Activated naive CD8-positive, alpha-beta T cell treated with anti-CD3 and anti-CD28 coated beads for 36 hours (primary cell): Measurements from ENCODE around the gene CDCA8. TPM values are rescaled to one million over a fixed set of nuclear protein-coding genes. Genes with fewer than 3 reads are reported as not detected.
"Not testable (repeated sequence)": the region's sequence is repeated elsewhere in the genome, so short reads cannot be mapped to it uniquely, and the experiment has no call there.

ENCODE experiments used
- DNase-seq: peaks from one replicate; pipeline ENCODE4 v3.0.0; 2021
- H3K27ac Mint-ChIP-seq: one replicate; pipeline ENCODE4 v1.8.0; 2022; ENCODE audit warnings: mild to moderate bottlenecking, moderate library complexity, mixed read lengths
- H3K27me3 Mint-ChIP-seq: one replicate; pipeline ENCODE4 v1.8.0; 2022; ENCODE audit warnings: mild to moderate bottlenecking, mixed read lengths
- H3K36me3 Mint-ChIP-seq: one replicate; pipeline ENCODE4 v1.8.0; 2021; ENCODE audit warnings: mild to moderate bottlenecking, mixed read lengths
- H3K4me1 Mint-ChIP-seq: one replicate; pipeline ENCODE4 v1.8.0; 2021; ENCODE audit warnings: mixed read lengths
- H3K4me3 Mint-ChIP-seq: one replicate; pipeline ENCODE4 v1.8.0; 2022; ENCODE audit warnings: mild to moderate bottlenecking, moderate library complexity, mixed read lengths
- H3K9me3 Mint-ChIP-seq: one replicate; pipeline ENCODE4 v1.8.0; 2022; ENCODE audit warnings: mixed read lengths
- total RNA-seq, 2 experiments: library from RNA; stranded (reverse); gene quantifications; one replicate each; pipeline ENCODE4 v1.2.3, GENCODE V29; 2021

Gene CDCA8
- total RNA-seq, 2 experiments from 2014 or later = 60.7 to 61.9 TPM

DNA sequence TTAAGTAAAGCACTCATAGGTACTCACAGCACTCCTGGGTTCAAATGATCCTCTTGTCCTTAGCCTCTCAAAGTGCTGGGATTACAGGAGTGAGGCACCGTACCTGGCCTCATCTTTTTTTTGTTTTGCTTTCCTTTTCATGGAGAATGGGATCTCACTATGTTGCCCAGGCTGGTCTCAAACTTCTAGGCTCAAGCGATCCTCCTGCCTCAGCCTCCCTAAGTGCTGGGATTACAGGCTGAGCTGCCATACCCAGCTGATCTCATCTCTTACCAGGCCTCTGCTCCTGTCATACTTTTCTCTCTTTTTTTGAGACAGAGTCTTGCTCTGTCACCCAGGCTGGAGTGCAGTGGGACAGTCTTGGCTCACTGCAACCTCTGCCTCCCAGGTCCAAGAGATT is 4.6 kb upstream of the CDCA8 start:
- Mint-ChIP-seq H3K4me1 (peaks cover 32% of the 10 kb centered on the region), H3K36me3 (peaks cover 26% of the 10 kb centered on the region)
- not testable (repeated sequence) for H3K27ac Mint-ChIP-seq, H3K27me3 Mint-ChIP-seq, H3K9me3 Mint-ChIP-seq, DNase-seq, H3K4me3 Mint-ChIP-seq

DNA sequence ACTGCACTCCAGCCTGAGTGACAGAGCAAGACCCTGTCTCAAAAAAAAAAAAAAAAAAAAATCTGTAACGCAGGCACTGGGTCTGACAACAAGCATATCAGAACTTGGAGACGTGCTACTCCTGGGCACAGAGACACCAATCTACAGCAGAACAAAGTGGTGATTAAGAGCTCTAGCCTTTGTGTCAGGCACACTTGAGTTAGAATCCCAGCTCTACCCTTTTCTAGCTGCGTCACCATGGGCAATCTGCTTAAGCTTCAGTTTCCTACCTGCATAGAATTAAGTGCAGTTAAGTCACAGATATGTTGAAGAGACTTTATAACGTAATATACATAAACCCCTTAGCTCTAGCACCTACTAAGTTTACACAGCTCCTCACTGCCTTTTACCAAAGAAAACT is 3.4 kb upstream of the CDCA8 start:
- no peaks in the 10 kb centered on the region for H3K9me3 Mint-ChIP-seq
- no peaks in the 10 kb centered on the region for H3K27me3 Mint-ChIP-seq
- no peak for DNase-seq
- peak overlapping the region; percentile 94 for H3K27ac Mint-ChIP-seq
- H3K36me3 Mint-ChIP-seq = peaks cover 23% of the 10 kb centered on the region
- peak overlapping the region; percentile 96 for H3K4me3 Mint-ChIP-seq
- peaks cover 29% of the 10 kb centered on the region for H3K4me1 Mint-ChIP-seq

DNA sequence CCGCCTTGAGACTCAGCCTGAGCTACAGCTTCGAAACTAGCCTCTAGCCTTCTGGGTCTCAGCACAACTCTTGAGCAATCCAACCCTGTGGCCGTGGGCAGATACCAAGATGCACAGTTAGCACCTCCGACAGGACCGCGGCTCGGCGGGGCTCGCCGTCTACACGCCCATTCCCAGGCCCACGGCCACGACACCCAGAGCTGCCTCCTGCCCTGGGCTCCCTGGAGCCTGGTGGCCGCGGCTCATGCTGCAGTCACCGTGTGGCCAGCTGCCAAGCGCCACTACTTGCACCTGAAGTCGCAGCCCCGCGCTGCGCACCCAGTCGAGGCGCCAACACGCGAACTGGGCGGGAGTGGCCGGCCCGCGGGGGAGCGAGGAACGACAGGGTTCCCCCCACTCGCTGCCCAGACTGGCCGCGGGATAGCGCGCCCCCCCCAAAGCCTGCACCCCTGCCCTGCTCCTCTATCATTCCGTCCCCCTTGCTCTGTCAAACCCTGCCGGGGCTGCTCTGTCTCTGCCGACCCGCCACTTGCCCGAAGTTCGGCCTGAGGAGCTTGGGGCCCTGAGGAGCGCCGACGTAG is 729 bp upstream of the CDCA8 start:
- Mint-ChIP-seq H3K27me3 (no peaks in the 10 kb centered on the region), H3K4me3 (peak overlapping the region; percentile 96), H3K9me3 (no peaks in the 10 kb centered on the region), H3K36me3 (peaks cover 30% of the 10 kb centered on the region), H3K4me1 (peaks cover 31% of the 10 kb centered on the region), H3K27ac (peak overlapping the region; percentile 94)
- peak; percentile 55 for DNase-seq

DNA sequence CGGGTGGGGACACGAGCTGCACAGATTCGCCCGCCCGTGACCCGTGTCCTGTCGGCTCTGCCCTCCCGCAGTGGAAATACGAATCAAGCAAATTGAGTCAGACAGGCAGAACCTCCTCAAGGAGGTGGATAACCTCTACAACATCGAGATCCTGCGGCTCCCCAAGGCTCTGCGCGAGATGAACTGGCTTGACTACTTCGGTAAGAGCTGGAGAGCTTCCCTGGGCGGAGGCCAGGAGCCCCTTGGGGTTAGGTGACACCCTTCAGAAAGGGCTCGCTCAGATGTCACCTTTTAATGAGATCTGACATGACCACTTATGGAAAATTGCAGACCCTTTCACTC is 489 bp downstream of the CDCA8 start:
- Mint-ChIP-seq H3K4me3 (peak overlapping the region; percentile 96), H3K27ac (peak overlapping the region; percentile 90), H3K27me3 (no peaks in the 10 kb centered on the region), H3K4me1 (peaks cover 30% of the 10 kb centered on the region), H3K9me3 (no peaks in the 10 kb centered on the region), H3K36me3 (peaks cover 32% of the 10 kb centered on the region)
- no peak for DNase-seq

DNA sequence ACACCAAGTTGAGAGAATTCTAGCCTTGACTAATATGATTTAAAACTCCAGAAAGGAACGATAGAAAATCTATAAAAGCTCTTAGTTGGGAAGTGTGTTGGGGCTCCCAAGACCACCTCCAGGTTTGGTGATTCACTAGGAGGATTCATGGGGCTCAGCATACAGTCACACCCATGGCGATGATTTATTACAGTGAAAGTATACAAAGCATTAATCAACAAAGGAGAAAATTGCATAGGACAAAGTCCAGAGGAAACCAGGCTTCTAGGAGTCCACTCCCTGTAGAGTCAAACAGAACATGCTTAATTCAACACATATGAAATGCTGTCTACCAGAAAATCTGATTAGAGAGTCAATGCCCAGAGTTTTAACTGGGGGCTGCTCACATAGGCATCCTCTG is 4.8 kb downstream of the CDCA8 start:
- Mint-ChIP-seq H3K27ac (no peak overlapping the region), H3K27me3 (no peaks in the 10 kb centered on the region), H3K36me3 (peaks cover 42% of the 10 kb centered on the region), H3K4me1 (peaks cover 9% of the 10 kb centered on the region), H3K4me3 (no peak overlapping the region), H3K9me3 (no peaks in the 10 kb centered on the region)
- no peak for DNase-seq

DNA sequence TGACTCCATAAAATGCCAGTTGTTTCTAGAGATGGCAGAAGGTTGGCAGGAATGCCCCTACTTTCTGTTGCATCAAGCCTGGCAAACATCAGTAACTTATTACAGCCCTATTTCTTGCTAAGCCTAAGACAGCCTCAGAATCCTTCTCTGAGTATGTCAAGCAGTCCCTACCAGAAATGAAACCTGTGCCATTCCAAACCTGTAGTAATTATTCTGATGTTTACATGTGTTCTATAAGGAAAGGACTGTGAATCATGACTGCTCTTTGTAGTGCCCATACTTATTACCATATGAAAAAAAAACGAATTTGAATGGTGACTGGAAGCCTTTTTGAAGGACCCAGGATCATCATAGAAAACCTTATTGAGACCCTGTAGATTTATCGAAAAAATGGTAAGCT is 5.4 kb downstream of the CDCA8 start:
- no peak overlapping the region for H3K27ac Mint-ChIP-seq
- no peak overlapping the region for H3K4me3 Mint-ChIP-seq
- H3K27me3 Mint-ChIP-seq = no peaks in the 10 kb centered on the region
- no peaks in the 10 kb centered on the region for H3K9me3 Mint-ChIP-seq
- DNase-seq = no peak
- peaks cover 44% of the 10 kb centered on the region for H3K36me3 Mint-ChIP-seq
- peaks cover 9% of the 10 kb centered on the region for H3K4me1 Mint-ChIP-seq

DNA sequence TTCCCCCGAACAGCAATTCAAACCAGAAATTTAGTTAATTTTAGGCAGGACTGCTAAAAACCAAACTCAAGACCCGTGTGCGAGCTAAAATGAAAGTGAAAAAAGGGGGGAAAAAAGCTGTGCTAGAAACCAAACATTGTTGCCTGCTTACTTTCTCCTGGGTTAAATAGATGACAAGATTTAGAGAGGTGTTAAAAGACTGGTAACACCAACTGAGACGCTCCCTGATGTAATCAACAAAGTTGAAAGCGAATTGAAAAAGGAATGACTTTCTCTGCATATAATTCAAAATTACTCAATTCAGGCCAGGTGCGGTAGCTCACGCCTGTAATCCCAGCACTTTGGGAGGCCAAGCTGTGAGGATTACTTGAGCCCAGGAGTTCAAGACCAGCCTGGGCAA is 6.8 kb downstream of the CDCA8 start:
- no peak overlapping the region for H3K4me3 Mint-ChIP-seq
- peaks cover 49% of the 10 kb centered on the region for H3K36me3 Mint-ChIP-seq
- DNase-seq = no peak
- H3K27me3 Mint-ChIP-seq = no peaks in the 10 kb centered on the region
- H3K9me3 Mint-ChIP-seq = no peaks in the 10 kb centered on the region
- H3K27ac Mint-ChIP-seq = no peak overlapping the region
- H3K4me1 Mint-ChIP-seq = peaks cover 8% of the 10 kb centered on the region

DNA sequence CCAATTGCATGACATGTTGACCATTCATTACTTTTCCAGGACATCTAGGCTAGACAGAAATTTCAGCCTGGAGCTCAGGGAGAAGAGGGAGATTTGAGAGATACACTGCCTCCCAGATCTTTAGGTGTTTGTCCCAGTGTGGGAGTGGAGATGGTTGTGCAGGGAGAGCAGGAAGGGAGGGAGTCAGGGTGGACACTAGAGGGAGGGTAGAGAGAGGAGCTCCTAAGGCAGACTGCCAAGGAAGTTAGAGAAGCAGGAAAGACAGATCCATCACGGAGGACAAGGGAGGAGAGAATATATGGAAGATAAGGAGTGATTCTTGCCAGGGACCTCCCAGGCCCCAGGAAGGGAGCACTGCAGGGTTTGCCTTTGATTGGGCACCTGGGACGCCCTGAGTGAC is 8.7 kb downstream of the CDCA8 start:
- DNase-seq = no peak
- Mint-ChIP-seq H3K4me3 (no peak overlapping the region), H3K4me1 (peaks cover 7% of the 10 kb centered on the region), H3K27ac (no peak overlapping the region), H3K9me3 (no peaks in the 10 kb centered on the region), H3K27me3 (no peaks in the 10 kb centered on the region), H3K36me3 (peaks cover 45% of the 10 kb centered on the region)

DNA sequence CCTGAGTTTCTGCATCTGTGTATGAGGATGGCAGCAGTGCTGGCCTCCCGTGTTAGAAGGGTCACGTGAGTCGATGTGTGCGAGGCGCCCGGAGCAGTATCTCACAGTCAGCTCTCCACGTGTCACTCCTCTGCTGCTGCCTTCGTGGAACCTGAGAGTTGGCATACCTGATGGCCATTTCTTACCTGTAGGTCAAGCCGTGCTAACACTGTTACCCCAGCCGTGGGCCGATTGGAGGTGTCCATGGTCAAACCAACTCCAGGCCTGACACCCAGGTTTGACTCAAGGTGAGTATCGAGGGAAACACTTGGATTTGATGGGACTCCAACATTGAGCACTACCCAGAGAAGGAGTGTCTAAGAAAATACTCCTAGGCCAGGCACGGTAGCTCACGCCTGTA is 10.7 kb downstream of the CDCA8 start:
- Mint-ChIP-seq H3K27ac (no peak overlapping the region), H3K36me3 (peaks cover 47% of the 10 kb centered on the region), H3K9me3 (no peaks in the 10 kb centered on the region), H3K27me3 (no peaks in the 10 kb centered on the region), H3K4me1 (peaks cover 3% of the 10 kb centered on the region), H3K4me3 (no peak overlapping the region)
- no peak for DNase-seq

DNA sequence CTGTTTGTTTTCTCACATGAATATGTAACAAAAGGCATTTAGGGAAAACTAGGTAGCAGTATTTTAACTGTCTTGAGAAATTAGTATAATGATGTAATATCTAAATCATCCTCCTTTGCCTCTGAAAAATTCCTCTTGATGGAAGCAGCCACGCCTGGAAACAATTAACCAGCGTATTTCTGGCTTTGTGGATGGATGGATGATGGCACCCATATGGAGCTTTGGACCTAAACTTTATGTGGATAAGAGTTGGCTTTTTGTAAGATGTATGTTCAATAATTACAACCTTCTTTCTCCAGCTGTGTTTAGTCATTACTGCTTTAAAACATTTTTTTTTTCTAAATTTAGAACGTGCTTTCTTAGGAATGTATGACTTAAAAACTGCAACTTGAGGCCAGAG is 12.7 kb downstream of the CDCA8 start:
- Mint-ChIP-seq H3K9me3 (no peaks in the 10 kb centered on the region), H3K4me3 (no peak overlapping the region), H3K4me1 (no peaks in the 10 kb centered on the region), H3K27ac (no peak overlapping the region), H3K27me3 (no peaks in the 10 kb centered on the region), H3K36me3 (peaks cover 52% of the 10 kb centered on the region)
- DNase-seq = no peak

DNA sequence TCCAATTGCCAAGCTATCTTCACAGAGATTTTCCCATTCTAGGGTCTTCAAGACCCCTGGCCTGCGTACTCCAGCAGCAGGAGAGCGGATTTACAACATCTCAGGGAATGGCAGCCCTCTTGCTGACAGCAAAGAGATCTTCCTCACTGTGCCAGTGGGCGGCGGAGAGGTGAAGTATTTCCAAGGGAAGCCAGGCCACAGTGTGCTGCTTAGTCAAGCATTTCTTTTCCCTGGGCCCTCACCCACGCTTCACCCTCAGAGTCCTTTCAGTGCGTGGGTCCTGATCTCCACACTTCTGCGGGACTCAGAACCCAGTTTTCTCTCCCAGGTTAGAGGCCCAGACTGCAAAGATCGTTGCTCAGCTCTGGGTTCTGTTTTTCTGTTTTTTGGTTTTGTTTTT is 13.1 kb downstream of the CDCA8 start:
- Mint-ChIP-seq H3K36me3 (peaks cover 48% of the 10 kb centered on the region), H3K4me1 (no peaks in the 10 kb centered on the region)

DNA sequence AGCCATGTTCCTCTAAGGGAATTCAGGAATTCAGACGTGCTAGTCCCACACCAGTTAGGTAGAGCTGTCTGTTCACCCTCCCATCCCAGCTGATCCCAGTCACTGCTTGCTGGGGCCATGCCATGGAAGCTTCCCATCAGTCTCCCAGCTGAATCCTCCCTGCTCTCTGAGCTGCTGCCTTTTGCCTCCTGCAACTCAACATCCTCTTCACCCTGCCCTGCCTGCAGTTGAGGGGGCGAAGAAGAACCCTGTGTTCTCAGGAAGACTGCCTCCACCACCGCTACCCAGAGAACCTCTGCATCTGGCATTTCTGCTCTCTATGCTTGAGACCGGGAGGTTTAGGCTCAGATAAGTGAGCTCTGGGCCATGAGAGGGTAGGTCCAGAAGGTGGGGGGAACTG is 16.2 kb downstream of the CDCA8 start:
- Mint-ChIP-seq H3K4me1 (no peaks in the 10 kb centered on the region), H3K27ac (no peak overlapping the region), H3K36me3 (peaks cover 35% of the 10 kb centered on the region), H3K9me3 (no peaks in the 10 kb centered on the region), H3K27me3 (no peaks in the 10 kb centered on the region), H3K4me3 (no peak overlapping the region)
- no peak for DNase-seq

More for the DNA sequence above, 13.1 kb downstream of the CDCA8 start:
- H3K4me3 Mint-ChIP-seq = no peak overlapping the region
- DNase-seq = no peak
- no peaks in the 10 kb centered on the region for H3K27me3 Mint-ChIP-seq
- H3K9me3 Mint-ChIP-seq = no peaks in the 10 kb centered on the region
- no peak overlapping the region for H3K27ac Mint-ChIP-seq

DNA sequence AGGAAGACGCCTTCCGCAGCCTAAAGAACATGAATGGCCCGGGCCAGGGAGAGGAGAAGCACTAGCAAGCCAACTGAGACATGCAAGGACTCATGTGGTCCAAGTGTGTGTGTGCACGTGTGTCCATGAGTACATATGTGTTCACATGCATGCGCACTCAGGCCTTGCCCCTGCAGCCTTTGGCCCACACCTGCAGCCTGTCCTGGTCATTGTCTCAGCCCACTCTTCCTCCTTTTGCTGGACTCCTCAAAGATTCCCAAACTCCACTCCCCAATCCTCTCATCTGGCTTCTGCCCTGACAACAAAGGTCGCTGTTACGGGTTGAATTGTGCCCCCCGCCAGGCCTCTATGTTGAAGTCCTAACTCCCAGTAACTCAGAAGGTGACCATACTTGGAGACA is 21.9 kb downstream of the CDCA8 start:
- no peaks in the 10 kb centered on the region for H3K4me1 Mint-ChIP-seq
- DNase-seq = no peak
- no peaks in the 10 kb centered on the region for H3K27me3 Mint-ChIP-seq
- H3K9me3 Mint-ChIP-seq = no peaks in the 10 kb centered on the region
- peaks cover 10% of the 10 kb centered on the region for H3K36me3 Mint-ChIP-seq
- no peak overlapping the region for H3K27ac Mint-ChIP-seq
- H3K4me3 Mint-ChIP-seq = no peak overlapping the region

DNA sequence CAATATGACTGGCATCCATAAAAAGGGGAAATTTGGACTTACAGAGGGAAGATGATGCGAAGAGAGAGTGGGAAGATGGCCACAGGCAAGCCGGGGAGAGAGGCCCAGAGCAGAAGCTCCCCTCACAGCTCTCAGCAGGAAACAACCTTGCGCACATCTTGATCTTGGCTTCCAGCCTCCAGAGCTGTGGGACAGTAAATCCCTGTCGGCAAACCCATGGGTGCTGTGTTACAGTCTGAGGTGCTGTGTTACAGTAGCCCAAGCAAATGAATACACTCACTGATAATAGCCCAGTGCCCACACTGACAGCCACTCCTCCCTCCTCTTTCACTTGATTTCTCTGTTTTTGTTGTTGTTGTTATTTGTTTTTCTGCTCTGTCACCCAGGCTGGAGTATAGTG is 22.4 kb downstream of the CDCA8 start:
- Mint-ChIP-seq H3K36me3 (peaks cover 5% of the 10 kb centered on the region), H3K4me3 (no peak overlapping the region), H3K9me3 (no peaks in the 10 kb centered on the region), H3K27me3 (no peaks in the 10 kb centered on the region), H3K27ac (no peak overlapping the region), H3K4me1 (no peaks in the 10 kb centered on the region)
- no peak for DNase-seq

DNA sequence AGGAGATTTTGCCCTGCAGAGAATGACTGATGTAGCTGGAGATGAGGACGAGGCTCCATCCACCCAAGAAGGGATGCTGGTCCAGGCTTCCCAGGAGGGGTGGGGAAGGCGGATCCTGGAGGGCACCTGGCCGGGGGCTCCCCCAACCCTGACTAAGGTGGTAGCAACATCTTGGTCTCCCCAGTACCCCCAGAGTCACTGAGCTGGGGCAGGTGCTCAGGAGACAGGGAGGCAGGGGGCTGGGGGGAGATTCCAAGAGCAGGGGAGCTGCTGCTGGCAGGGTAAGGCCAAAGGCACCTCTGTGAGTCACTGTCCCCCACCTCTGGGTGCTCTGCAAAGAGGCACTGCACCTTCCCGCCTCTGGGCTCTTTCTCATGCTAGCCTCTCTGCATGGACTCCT is 24.0 kb downstream of the CDCA8 start:
- Mint-ChIP-seq H3K36me3 (peaks cover 4% of the 10 kb centered on the region), H3K27me3 (no peaks in the 10 kb centered on the region), H3K4me1 (no peaks in the 10 kb centered on the region), H3K9me3 (no peaks in the 10 kb centered on the region), H3K4me3 (no peak overlapping the region), H3K27ac (no peak overlapping the region)
- DNase-seq = no peak

DNA sequence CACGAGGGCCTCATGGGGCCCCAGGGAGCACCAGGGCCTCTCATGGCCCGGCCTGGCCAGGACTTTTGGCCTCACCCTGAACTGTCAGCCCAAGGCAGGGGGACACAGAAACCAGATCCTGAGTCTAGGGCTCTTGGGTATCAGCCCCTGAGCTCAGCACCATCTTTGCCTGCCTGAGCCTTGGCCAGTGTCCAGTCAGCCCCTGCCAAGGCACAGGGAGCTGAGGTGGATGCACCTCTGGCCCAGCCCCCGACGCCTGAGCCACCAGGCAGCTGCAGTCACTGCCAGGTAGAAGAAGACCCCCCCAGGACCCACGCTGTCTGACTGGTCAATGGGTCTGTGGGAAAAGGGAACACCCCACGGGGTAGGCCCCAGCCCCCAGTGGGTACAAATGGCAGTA is 25.3 kb downstream of the CDCA8 start:
- Mint-ChIP-seq H3K4me1 (no peaks in the 10 kb centered on the region), H3K9me3 (no peaks in the 10 kb centered on the region), H3K27ac (no peak overlapping the region)

More for the DNA sequence above, 25.3 kb downstream of the CDCA8 start:
- H3K27me3 Mint-ChIP-seq = no peaks in the 10 kb centered on the region
- no peaks in the 10 kb centered on the region for H3K36me3 Mint-ChIP-seq
- DNase-seq = no peak
- no peak overlapping the region for H3K4me3 Mint-ChIP-seq
